Fibroblast of skin of scalp (primary cell): Measurements from ENCODE around the gene RNF112.

Experiments
- DNase-seq: peaks from one replicate; pipeline ENCODE4 v3.0.0-alpha.2; 2013

RNF112 gene

DNA sequence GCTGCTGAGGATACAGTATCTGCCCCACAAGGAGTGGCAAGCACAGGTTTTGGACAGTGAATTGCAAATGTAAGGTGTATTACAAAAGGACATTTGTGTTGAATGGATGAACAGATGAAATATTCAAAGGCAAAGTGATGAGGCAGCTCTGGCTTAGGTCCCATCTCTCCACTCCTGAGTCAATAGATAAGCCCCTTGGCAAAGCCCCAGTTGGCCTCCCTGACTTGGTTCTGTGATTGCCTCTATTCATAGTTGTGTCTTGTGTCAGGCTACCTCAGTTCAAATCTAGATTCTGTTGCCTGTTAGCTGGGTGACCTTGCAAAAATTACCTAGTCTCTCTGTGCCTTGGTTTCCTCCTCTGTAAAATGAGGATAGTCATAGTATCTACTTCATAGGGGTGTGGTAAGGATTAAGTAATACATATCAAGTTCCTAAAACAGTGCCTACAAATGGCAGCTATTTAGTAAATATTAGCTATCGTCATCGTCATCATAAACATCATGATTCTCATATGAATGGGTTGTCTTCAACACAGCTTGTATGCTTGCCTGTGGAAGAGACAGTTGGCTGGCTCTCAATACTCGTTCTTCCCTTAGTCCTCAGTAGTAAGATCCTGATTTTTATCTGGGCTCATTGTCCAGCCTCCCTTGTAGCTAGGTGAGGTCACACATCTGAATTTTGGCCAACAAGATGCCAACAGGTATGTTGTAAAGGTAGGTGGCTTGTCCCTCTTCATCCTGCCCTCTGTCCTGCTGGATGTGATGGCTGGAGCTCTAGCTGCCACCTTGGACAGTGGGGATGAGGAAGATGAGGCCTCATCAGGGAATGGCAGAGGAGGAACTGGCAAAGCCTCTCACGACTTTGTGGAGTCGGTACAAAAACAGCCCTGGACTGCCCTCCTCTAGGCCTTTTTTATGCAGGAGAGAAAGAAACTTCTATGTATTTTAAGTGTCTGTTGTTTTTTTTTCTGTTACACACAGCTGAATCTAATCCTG is 21.9 kb upstream of the RNF112 start:
- DNase-seq, result peak; percentile 26

DNA sequence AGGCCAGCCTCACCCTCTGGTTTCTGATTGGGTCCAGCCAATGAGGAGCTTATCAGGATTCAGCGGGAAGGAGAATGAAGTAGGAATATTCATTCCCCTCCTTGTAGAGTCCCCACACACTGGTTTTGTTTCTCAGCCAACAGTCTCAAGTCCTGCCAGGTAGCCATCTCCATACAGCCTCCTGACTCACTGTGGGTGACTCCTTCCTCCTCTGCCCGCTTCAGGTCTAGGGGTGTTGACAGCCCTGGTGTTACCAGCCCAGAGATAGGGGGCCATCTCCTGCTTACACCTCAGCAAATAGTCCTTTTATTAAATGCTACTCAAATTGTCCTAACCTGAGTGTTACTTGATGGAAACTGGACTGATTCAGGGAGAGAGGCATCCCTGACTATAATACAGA is 20.1 kb upstream of the RNF112 start:
- no peak for DNase-seq

DNA sequence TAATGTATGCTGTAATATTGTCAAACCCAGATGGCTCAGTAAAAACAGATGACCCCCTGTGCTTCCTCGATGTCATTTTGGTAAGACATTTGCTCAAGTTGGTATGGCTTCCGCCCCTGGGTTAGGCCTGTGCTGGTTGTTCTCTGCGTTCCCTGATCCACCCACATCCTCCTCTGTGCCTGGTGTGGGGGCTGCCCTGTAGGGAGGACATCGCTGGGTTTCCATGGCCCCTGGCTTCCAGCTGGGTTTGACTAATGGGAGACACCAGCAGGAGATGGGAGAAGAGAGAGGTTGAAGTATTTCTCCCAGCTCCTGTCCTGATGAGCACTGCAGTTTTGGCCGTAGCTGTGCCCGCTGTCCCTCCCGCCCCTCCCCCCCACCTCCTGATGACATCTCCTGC is 19.6 kb upstream of the RNF112 start:
- DNase-seq, result no peak

DNA sequence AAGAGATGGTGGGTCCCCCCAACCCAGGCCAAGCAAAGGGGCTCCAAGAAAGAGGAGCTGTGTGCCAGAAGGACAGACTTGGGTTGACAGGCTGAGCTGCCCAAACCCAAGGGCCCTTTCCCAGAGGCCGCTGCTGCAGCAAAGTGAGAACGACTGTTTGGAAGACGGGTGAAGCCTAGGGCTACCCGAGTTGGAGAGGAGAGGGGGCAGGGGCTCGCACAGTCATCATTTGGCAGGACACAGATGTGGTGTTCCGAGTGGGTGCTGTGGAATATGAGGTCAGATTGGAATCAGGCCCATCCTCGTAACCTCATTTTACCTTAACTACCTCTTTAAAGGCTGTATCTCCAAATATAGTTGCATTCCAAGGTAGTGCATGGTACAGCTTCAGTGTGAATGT is 18.7 kb upstream of the RNF112 start:
- no peak for DNase-seq

DNA sequence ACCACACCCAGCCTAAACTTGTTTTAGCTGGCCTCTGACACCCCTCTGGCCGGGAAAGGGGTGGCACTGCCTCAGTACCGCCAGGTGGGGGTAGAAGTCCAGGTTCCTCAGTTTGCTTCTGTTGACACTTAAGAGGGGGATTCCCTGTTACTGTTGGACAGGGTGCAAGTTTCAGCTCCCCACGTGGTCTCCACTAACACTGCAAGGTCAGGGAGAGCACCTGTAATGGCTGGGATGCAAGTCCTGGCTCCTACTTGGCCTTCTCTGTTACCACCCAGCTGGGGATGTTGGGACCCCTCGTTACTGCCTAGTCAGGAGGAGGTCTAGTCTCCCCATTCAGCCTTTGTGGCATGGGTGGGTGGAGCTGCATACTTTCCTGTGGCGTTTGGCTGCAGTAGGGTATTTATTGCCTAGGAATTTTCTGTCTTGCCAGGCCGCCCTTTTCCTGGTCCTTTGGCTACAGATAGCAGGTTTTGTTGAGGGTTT is 13.4 kb upstream of the RNF112 start:
- no peak for DNase-seq

DNA sequence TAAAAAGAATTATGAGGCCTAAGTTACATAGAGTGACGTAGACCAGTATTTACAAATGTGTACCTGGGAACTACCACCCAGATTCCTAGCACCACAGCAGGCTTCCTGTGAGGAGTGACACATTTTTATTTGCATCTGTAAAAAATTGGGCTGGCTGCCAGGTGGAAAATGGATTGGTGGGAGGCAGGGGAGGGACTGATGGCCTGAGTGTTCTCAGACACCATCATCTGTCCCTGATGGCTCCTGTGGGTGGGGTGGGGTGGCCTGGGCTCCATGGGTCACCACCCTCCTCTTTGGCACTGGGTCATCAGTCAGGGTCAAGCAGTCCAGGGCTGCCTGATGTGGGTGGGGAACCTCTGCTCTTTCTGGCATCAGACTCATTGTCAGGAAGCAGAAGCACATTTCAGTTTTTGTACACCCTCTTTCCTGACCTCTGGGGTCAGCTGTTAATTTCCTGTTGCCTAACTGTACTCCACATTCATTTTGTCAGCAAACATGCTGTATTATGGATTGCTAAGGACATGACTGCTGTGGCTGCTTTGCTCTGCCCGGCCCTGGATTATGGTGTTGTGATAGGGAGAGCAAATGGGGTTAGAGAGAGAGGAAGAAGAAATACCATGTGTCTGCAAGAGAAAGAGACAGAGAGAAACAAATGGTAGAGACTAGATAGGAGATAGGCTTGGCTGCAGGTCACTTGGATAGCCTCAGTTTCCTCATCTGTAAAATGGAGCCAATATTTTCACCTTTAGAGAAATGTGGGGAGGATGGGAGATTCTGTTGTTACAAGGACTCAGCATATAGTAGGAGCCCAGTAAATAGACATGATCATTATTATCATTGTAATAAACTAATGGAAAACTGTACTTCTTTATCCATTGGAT is 12.5 kb upstream of the RNF112 start:
- no peak for DNase-seq

DNA sequence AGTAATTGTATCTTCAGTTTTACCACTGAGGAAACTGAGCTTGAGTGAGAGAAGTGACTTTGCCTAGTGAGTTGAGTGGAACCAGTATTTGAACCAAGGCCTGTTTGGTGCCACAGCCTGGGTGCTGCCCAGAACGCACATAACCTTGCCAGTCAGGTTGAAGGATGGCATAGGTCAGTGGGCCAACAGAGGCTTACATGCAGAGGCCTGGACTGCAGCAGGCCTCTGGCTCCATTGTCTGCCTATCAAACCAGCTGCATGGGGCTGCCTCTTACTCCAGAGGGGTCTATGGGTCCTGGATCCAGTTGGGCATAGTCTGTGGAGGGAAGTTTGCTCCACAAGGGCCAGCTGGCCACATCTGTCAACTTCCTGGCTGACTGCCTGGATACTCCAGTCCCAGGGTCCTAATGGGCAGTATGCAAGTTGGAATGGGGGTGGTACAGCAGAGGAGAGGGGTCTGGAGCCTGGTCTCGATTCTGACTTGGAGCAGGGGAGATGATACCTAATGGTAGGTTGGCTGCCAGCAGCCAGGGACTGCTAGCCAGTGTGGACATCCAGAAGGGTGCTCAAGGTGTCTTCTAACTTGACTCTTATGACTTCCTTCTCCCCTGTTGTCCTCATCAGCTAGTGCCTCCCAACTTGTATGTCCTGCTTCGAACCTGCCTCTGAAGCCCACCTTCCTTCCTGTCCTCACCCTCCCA is 11.1 kb upstream of the RNF112 start:
- DNase-seq, result no peak

DNA sequence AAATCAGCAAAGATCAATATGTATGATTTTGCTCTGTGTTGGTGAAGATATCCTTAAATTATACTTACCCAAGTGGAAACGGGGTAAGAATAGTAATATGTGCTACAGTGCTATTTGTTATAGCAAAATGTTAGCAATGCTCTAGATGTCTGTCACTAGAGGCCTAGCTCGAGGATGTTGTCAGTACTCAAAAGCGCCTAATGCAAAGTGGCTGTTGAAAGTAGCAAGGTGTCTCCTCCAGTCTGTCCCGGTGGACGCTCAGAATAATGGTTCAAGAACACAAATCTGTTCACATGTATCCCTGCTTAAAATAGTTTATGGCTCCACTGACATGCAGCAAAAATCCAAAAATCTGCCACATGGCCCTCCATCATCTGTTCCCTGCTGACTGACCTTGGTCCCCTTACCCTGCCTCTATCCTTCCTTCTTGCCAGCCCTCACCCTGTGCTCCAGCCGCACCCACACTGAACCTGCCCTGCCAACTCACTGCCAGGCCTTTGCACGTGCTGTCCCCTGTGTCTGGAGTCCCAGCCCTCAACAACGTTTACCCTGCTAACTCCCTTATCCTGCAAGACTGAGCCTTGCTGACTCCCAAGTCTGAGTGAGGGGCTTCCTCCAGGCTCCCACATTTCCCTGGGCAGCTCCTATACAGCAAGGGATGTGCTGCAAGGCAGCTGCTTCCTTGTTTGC is 9.6 kb upstream of the RNF112 start:
- DNase-seq, result no peak

DNA sequence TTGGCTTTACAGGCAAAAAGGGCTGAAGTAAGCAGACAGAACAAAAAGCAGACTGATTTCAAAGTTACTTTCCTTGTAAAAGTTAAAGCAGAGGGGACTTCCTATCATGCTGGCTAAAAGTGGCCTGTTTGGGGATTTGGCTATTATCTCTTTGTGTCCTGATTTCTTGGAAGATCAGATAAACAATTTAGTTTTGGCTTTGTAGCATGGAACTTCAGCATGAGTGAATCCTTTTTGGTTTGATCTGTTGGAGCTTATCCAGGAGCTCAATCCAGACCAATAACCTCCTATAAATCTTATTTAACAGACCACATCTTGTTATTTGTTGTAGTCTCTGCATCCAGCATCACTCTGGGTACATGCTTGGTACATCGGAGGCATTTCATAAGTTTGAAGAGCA is 8.9 kb upstream of the RNF112 start:
- DNase-seq, result no peak

DNA sequence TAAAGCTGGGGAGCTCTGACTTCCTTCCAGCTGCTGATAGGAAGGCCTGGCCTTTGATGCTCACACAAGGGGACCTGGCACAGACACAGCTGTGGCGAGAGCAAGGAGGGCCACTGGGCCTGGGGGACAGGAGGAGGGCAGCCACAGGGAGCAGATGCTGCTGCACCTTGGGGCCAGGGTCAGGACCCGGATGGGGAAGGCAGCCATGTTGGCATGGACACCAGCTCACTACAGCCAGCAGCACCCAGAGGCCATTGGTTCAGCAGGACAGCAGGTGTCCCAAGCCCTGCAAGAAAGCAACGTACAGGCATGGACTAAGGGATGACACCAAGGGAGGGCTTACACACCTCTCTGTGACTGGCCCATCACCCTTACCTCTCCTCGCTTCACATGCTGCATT is 8.0 kb upstream of the RNF112 start:
- DNase-seq, result no peak

DNA sequence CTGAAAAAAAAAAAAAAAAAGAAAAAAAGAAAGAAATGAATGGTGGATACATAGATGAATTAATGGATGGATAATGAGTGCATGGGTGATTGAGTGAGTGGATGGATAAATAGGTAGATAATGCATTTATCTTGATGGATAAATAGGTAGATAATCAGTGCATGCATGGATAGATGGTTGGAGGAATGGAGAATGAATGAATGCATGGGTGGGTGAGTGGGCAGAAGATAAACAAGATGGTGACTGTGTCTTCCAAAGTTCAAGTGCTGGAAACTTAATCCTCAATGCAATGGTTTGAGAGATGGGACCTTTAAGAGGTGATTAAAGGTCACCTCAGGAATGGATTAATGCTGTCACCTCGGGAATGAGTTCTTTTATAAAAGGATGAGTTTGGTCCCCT is 6.8 kb upstream of the RNF112 start:
- no peak for DNase-seq

DNA sequence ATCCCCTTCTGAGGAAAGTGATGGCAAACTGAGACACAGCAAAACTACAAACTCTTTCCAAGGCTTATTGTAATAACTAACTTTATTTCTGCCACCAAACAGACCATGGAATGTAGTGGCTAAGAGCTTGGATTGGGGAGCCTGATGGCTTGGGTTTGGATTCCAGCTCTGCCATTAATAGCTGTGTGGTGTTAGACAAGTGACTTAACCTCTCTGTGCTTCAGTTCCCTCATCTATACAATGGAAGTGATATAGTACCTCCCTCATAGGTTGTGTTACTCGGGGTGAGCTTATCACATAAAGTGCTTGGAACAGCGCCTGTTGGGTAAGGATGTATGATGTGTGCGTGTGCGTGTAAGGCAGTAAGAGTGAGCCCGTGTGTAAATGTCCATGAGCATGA is 5.9 kb upstream of the RNF112 start:
- no peak for DNase-seq

DNA sequence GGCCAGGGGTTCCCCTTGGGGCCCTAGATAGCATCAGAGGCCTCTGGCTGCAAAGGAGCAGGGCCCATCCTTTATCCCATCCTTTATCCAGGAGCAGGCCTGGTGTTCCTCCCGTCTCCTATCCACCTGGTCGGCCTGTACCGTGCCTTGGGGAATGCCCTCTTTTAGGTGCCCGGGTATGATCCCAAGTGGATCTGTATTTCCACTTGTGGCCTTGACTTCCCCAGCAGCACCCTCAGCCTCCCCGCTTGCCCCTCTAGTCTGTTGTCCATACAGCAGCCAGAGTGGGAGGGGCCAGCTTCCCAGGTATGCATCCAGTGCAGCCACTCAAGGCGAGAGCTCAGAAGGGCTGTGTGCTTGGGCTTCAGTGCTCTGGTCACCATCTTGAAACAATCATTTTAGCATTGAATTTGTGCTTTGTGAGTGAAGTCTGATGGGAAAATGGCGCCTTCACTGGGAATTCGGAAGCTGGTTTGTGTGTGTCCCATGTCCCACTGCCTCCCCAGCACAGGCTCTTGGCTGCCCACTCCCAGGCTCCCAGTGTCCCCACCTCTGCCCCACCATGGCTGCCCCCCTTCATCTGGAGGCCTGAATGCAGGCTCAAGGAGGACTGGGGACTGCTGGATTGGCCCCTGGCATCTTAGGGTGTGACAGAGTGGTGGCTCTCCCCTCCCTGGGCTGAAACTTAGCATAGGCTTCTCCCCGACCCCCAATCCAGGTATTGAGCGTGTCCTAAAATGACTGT is 3.3 kb upstream of the RNF112 start:
- no peak for DNase-seq

DNA sequence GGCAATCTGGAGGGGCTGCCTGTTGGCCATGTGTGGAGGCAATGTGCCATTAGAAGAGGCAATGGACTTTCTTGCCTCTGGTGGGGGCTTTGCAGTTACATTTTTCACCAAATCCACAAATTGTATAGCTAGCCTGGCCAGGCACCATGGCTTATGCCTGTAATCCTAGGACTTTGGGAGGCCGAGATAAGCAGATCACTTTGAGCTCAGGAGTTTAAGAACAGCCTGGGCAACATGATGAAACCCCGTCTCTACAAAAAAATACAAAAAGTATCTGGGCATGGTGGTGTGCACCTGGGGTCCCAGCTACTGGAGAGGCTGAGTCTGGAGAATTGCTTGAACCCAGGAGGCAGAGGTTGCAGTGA is 2.7 kb upstream of the RNF112 start:
- no peak for DNase-seq

DNA sequence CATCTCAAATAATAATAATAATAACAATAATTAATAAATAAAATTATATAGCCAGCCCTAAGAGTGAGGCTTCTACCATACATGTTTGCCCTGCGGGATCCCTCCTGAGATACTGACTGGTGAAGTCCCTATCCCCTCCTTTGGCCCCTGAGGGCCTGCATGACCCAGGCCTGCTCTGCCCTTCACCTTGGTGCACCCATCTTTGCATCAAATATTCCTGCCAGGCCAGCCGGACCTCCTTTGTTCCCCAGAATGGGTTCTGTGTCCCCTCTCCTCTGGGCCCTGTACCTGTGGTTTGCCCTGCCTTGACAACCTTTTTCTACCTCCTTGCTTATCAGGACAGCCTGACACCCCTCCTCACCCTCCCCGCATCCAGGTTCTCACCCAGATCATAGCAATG is 2.0 kb upstream of the RNF112 start:
- DNase-seq, result no peak

DNA sequence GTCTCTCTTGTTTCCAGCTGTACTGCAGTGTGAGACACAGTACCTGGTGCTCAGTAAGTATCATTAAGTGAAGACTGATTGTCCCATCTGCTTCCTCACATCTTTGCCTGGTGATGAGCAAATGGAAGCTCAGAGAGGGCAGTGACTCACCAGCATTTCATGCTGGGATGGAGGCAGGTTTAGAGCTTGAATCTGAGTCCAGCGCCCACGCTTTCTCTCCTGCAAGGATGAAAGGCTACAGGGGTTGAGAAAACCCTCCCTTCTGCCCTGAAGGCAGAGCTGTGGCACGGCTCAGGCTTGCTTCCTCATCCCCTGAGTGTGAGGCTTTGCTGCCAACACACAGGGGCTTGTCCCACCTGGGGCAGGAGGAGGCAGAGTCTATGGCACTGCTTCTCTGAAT is 1.5 kb upstream of the RNF112 start:
- DNase-seq, result peak; percentile 39

DNA sequence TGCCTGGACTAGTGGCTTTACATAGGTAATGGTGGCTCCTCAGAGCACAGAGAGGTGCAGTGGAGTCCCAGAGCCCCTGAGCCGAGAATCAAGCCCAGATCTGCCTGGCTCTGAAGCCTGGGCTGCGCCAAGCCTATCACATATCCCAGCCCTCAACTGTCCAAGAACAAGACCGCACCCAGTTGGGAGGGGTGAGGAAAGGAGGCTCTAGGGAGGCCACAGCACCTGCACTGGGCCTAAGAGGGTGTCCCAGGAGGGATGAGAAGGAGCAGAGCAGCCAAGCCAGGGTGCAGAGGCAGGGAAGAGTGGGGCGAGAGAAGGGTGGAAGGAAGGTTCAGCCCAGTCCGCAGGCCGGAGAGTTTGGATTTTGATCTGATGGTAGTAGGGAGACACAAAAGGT is 941 bp upstream of the RNF112 start:
- DNase-seq, result no peak

DNA sequence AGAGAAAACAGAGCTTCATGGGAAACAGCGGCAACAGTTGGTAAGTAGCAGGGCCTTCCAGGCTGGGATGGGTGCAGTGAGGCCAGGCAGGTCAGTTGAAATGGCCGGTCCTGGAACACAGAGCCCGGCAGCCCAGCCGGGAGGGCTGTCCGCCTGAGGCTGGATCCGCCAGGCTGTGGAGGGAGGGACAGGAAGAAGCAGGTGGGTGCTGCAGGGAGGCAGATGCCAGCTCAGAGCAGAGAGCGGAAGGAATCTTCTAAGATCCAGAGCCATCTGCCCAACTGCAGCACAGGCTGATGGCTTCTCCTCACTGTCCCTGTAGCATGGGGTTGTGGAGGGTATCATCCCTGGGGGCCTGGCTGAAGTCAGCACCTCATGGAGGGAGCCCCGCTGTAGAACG is 599 bp downstream of the RNF112 start:
- no peak for DNase-seq

DNA sequence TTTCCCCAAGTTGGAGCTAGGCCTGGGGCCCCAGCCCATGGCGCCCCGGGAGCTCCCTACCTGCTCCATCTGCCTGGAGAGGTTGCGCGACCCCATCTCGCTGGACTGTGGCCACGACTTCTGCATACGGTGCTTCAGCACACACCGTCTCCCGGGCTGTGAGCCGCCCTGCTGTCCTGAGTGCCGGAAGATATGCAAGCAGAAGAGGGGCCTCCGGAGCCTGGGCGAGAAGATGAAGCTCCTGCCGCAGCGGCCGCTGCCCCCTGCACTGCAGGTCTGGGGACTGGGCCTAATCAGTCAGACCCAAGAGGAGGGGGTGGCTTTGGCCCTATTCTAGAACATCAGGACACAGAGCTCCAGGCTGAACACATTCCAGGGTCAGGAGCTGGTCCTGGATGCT is 1.5 kb downstream of the RNF112 start:
- no peak for DNase-seq

DNA sequence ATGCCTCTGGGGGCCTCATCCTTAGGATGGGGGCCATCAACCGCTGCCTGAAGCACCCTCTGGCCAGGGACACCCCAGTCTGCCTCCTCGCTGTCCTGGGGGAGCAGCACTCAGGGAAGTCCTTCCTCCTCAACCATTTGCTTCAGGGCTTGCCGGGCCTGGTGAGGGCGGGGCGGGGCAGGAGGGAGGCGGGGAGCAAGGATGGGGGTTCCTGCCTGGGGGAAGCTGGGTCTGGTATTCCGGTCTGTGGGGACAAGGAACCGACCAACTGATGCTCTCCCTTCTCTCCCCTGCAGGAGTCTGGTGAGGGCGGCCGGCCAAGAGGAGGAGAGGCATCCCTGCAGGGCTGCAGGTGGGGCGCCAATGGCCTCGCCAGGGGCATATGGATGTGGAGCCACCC is 2.0 kb downstream of the RNF112 start:
- DNase-seq, result no peak

DNA sequence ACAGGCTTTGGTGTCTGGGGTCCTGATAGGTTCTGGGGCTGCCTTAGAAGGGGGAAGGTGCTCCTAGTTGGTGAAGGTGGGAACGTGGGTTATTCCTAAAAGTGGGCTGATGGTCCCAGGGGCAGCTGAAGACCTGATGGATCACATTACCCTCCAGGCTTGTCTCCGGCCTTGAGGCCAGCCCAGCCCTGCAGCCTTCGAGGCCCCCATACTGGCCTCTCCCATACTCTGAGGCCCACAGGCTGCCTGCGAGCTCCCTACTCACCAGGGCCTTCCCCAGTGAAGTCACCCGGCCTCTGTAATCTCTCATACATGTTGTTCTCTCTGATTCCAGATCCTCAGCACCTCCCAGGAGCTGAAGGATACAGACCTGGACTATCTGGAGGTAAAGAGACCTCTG is 2.7 kb downstream of the RNF112 start:
- DNase-seq, result no peak
